HG03442 (cell line): ENCODE results near the gene FLT3LG.

Experiments
- ATAC-seq: cut with Tn5 transposase; IDR thresholded peaks from one replicate; pipeline ENCODE4 v1.9.1; 2021; ENCODE audit warnings: mild to moderate bottlenecking, moderate library complexity; ENCODE audit not compliant: unreplicated experiment

The FLT3LG gene

GRCh38 chr19:49487277-49488045, 13.4 kb downstream of the FLT3LG start, which contains the start of gene RPL13A:
Gene RPL13A (plus strand): TSS chr19:49487608. CDS start chr19:49487630, 22 bp downstream.
- peak; percentile 86 for ATAC-seq

- no peak for ATAC-seq
These were observed 14.2 kb downstream of the FLT3LG start for GRCh38 chr19:49488046-49488862.

GRCh38 chr19:49488863-49489537, 15.0 kb downstream of the FLT3LG start:
- no peak for ATAC-seq

- no peak for ATAC-seq
These were observed 15.7 kb downstream of the FLT3LG start for GRCh38 chr19:49489601-49490167.

GRCh38 chr19:49490287-49491029, 16.4 kb downstream of the FLT3LG start:
- ATAC-seq: no peak

GRCh38 chr19:49491030-49491803, 17.2 kb downstream of the FLT3LG start:
- no peak for ATAC-seq

- ATAC-seq: no peak
These were observed 18.0 kb downstream of the FLT3LG start for GRCh38 chr19:49491804-49492572.

- no peak for ATAC-seq
These were observed 18.8 kb downstream of the FLT3LG start for GRCh38 chr19:49492573-49493405.

- no peak for ATAC-seq
These were observed 22.6 kb downstream of the FLT3LG start for GRCh38 chr19:49496574-49497008.

- no peak for ATAC-seq
These were observed 23.2 kb downstream of the FLT3LG start for GRCh38 chr19:49497047-49497788.

- no peak for ATAC-seq
These were observed 23.7 kb downstream of the FLT3LG start for GRCh38 chr19:49497789-49498103.

GRCh38 chr19:49498475-49498874, 24.5 kb downstream of the FLT3LG start:
- ATAC-seq: no peak

GRCh38 chr19:49499030-49499670, 25.1 kb downstream of the FLT3LG start:
- ATAC-seq: no peak

GRCh38 chr19:49502866-49503581, 29.0 kb downstream of the FLT3LG start:
- ATAC-seq: no peak

GRCh38 chr19:49503582-49503962, 29.6 kb downstream of the FLT3LG start:
- ATAC-seq: no peak

GRCh38 chr19:49506575-49507105, 32.6 kb downstream of the FLT3LG start:
- no peak for ATAC-seq
